Activated naive CD4-positive, alpha-beta T cell treated with anti-CD3 and anti-CD28 coated beads, Interleukin-2, amount 50 U/mL, for 16 hours (primary cell): Measurements from ENCODE around the gene PIRT.

Experiments
- DNase-seq: peaks from one replicate; pipeline ENCODE4 v3.0.0-alpha.2; 2020

Gene PIRT

GRCh38 chr17:10815319-10815718 lies 22.6 kb downstream of the PIRT start:
- DNase-seq: no peak

DNA sequence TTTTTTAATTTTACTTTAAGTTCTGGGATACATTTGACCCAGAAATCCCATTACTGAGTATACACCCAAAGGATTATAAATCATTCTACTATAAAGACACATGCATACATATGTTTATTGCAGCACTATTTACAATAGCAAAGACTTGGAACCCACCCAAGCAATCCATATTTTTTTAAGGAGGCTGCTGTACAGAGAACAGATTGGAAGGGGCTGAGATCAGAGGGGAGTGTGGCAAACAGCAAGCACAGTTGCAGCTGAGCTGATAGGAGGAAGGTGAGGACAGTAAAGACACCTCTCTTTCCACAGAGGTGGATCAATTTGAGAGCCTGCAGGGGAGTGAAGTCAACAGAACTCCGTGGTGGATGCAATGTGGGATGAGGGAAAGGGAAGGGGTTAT lies 23.8 kb downstream of the PIRT start:
- DNase-seq: no peak

- DNase-seq: no peak
Measured at GRCh38 chr17:10812674-10813073, 25.2 kb downstream of the PIRT start.

- no peak for DNase-seq
Measured at GRCh38 chr17:10809605-10810004, 28.3 kb downstream of the PIRT start.

DNA sequence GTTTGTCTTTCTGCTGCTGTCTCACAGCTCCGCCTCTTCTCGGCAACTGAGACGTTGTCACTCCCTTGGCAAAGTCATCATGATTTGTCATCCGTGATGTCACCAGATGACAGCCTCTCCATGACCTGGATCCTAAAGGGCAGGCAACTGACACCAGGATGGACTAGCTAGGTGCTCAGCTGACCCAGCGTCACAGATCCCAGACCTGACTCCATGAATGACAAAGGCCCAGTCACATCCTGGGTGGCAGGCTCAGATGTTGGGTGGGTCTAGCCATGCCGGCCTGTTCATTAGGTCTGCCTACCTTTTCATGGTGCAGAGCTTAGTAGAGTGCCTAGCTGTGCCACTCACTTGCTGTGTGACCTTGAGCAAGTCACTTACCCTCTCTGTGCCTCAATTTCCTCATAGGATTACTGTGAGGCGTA lies 30.2 kb downstream of the PIRT start:
- no peak for DNase-seq

- DNase-seq: no peak
Measured at GRCh38 chr17:10806545-10807262, 31.2 kb downstream of the PIRT start.

DNA sequence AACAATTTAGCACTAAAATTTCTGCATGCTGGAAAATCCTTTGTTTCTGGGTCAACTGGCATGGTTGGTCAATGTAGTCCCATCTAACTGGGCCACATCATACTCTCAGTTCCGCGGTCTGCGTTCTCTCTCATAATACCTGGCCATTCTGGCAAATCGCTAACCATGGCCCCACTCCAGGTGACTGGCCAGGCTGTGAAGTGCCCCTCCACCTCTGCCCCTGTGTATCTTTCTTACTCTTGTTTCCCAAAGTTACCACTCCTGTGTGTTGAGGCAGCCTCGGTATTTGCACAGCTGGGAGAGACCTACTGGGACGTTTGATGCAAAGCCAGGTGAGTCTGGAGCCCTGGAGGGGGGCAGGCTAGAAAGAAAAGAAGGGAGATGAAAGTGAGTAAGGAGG lies 32.0 kb downstream of the PIRT start:
- no peak for DNase-seq

- DNase-seq: no peak
Measured at GRCh38 chr17:10804546-10804945, 33.3 kb downstream of the PIRT start.

DNA sequence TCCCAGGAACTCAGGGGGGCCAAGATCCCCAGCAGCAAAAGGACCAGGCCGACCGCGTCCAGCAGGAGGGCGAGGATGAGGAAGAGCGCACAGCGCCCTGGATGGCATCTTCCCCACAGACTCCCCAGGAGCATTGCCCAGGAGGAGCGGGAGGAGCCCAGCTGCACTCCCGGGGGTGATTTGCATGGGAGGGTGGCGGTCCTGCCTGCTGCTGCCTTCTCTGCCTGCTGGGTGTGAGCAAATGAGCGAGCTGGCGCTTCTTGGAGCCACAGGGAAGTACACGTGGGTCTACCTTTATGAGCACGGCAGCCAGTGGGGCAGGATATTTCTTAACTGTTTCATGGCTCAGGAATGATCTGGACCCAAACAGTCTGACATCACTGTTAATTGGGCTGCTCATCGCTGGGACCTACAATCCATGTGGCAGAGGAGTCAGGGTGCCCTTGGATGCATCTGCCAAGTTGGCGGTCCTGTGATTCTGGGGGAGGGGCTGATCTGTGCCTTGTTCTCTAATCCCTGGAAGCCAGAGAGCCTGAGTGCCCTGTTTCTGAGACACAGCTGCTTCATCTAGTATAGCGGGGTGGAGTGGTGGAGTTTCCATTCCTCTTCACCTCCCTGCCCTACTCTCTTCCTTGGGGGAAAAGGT lies 33.9 kb downstream of the PIRT start, which contains the start of gene TMEM238L:
TMEM238L (minus strand) TSS at position 270 of the 646 bp plus-strand sequence; CDS start at position 134, 136 bp downstream.
- DNase-seq: no peak

DNA sequence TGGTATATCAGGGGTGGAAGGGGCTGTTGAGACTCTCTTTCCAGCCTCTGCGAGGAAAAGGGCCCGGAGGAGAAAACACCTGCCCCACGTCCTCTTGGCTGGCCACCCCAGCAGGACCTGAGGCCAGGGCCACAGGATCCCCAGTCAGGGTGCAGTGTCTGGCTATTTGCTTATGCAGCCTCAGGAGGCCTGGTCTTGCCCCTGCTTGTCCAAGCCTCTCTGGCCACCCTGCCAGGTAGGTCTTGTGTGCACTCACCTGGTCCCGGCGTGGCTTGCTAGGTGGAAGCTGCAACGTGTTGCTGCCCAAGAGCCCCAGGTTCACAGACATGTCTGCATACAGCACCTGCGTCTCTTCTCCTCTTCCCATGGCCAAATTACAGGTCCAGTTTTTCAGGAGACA lies 34.5 kb downstream of the PIRT start:
- DNase-seq: no peak

DNA sequence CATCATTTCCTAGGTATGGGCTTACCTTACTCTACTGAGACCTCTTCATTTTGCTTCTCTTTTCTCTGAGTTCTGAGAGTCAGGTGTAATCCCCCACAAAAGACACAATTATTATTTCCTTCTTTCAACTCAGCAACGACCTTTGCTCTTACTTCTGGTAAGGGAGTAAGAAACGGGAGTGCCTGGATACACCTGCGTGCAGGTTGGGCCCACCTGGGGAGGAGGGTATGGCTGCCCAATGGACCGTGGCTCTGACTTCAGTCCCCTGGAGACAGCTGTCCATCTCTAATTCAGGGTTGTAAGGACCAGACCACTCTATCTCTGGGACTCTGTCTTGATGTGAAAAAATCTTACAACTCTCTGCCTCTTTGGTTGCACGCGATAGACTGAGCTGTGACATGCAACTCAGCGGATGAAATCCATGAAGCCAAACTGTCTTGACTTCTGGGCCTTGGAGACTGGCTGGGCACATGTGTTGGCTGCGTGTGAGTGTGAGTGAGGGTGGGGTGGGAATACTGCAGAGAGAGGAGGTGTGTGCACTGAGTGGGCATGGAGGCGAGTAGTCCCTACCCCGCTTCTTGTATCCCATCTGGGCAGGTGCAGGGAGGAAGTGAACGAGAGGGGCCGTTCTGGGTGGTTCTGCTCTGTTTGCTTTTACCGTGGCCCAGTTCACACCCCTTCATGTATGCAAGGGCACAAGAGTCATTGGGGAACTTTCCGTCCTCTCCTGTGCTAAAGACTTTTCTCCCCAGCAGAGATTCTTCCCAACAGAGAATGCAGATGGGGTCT lies 35.2 kb downstream of the PIRT start:
- no peak for DNase-seq

DNA sequence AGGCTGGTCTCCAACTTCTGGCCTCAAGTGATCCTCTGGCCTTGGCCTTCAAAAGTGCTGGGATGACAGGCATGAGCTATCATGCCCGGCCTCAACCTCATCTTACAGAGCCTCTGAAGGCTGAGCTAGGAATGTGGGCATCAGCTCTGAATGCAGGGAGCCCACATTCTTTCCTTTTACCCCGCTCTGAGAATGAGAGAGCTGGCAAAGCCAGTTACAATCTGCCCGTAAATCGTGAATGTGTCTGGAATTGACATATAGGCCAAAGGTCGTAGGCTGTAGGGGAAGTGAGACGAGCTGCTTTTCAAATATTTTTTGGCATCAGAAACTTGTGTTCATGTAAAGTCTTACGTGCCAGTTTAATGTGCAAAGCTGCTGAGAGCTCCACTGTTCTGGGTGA lies 38.5 kb downstream of the PIRT start:
- DNase-seq: no peak

DNA sequence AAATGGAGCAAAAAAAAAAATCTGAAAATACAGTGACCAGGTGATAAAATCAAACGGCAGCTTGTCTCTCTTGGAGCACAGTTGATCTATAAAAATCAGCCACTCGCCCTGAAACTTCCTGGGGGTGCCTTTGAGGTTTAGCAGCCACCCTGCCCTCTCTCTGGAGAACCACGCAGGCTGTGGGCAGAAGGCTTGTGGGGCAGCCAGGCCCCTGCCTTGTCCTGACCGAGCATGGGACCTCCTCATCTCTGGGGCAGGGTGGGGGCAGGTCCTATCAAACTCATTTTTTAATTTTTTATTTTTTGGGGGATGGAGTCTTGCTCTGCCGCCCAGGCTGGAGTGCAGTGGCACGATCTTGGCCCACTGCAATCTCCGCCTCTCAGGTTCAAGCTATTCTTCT lies 39.0 kb downstream of the PIRT start:
- DNase-seq: no peak

DNA sequence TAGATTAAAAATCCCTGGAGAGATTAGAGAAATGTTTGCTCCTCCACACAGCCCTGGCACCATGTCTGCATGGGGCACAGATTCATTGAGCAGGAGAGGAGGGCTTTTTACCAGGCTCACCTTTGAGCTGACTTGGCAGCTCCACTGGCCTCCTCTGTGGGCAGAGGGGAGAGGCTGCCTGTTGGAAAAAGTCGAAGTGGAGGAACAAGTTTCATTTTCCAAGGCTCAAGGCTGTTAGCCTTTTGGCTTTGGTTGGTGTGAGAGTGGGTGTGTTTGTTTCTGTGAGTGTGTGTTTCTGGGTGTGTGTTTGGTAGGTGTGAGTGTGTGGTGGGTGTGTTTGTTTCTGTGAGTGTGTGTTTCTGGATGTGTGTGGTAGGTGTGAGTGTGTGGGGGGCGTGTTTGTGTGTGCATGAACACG lies 39.5 kb downstream of the PIRT start:
- no peak for DNase-seq

DNA sequence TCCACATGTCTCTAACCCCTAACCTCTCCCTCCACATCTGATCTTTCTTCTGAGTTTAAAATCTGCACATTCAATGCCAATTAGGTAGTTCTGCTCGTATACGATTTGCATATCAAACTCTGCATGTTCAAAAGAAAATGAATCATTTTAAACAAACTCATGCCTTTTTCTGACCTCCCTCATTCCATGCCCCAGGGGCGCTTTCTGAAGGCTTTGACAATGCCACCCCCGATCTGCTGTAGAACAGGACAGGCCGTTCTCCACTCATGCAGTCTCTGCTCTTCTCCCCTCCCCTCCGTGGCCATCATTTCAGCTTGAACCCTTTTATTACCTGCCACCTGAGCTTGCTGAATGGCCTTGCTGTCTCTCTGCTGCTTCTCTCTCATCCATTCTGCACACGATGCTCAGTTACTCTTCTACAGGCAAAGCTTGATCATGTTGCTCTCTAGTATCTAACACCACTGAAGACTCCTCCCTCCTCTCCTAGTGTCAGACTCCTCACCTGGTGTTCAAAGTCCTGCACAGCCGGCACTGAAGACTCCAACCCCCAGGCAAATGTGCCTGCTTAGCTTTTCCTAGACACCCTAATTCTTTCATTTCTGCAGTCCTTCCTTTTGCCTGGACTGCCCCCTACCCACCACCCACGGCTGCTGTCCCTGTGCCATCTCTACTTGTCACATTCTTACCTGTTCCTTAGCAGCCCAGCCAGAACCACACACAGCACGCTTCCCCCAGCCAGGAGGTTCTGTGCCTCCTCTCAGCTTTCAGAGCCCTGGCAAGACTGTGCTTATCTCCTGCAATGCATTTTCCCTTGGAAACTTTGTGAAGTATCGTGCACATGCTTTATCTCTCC lies 40.2 kb downstream of the PIRT start:
- no peak for DNase-seq

DNA sequence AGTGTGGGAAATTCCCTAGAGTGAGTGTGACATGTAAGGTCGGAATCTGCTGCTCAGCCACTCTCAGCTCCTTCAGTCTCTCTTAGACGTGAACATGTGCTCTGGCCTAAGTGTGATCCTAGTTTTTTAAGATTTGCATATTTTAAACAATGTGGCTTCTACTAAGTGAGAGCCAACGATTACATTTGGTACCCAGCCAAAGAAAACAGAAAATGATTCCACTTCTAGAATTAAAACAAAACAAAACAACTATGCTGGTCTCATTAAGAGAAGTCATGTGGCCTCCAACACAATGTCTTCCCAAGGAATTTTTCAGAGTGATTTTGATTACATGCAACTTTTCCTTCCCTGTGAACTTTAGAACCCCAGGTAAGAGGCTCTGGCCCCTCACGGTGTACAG lies 44.1 kb downstream of the PIRT start:
- DNase-seq: no peak

GRCh38 chr17:10793256-10793655 lies 44.6 kb downstream of the PIRT start:
- DNase-seq: no peak

DNA sequence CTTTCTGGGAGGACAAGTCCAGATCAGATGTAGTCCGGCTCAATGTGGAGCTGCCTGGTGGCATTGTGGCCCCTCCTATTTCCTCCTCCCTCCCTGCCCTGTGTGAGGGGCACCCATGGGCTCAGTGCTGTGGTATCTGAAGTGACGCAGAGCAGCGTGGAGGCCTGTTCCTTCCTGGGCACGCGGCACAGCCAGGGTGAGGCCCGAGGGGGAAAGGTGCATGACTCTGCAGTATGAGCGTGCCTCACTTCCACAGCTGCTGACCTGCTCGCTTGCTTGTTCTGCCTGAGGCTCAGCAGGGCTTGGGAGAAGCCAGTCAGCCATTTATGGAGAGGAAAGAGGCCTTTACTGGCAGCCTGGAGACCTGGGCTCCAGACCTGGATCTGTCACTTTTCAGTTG lies 45.7 kb downstream of the PIRT start:
- DNase-seq: no peak

- no peak for DNase-seq
Measured at GRCh38 chr17:10790491-10791401, 47.1 kb downstream of the PIRT start.

- no peak for DNase-seq
Measured at GRCh38 chr17:10789694-10790271, 48.1 kb downstream of the PIRT start.

DNA sequence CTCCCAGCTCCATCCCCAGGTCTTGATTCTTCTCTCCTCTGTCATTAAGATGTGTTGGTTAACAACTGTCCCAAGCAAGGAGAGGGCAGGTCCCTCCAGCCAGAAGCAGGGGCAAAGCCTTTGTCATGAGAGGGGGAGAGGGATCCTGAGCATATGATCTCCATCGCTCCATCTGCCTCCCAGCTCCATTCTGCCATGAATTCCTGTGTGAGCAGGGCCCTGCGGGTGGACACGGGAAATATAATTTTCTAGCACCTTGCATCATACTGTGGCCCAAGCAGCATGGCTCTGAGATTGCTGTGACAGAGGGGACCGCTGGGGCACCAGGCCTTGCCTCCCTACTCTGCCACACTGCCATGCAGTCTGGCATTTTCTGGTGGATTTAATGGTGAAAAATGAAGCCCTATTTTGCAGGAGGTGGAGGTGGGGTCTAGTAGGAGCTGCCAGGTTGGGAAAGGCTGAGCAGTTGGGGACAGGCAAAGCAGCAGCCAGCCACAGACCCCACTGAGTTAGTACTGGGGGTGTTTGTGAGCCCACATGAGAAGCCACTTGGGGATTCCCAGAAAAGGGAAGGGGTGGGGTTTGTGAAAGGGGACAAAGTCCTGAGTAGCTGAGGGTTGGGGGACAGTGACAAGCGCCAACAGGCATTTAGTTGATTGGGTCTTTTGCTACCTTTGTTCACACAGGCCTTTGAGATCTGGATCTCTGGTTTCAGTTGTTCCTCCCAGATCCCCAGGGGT lies 50.4 kb downstream of the PIRT start:
- no peak for DNase-seq
